Naive thymus-derived CD8-positive, alpha-beta T cell (primary cell): ENCODE results near the gene FAM229A. TPM values are rescaled to one million over a fixed set of nuclear protein-coding genes. Genes with fewer than 3 reads are reported as not detected.
A peak's percentile ranks its signal among the peaks of the same experiment; 100 is the strongest.

Experiments
- ATAC-seq, 2 donors: fragments of 150-1000 bp; cut with Tn5 transposase in 1 of 2; sonication (Bioruptor Pico), chemical (Tn5 transposase) in 1 of 2; 1 replicate in 1 of 2; 2 replicates in 1 of 2; pipeline ENCODE4 v1.10.0; 2021; ENCODE audit warnings: mild to moderate bottlenecking in 2 of 2, moderate library complexity in 2 of 2
- POLR2A ChIA-PET: fragments of 350-600 bp; sonication (Branson Sonifier 250); formaldehyde crosslinking; loops from one replicate; lab custom pipeline; 2021; ENCODE audit warnings: antibody characterized with exemption; lab: Charles Lee
- DNase-seq, 10 donors: peaks; one replicate each; pipeline versions ENCODE4 v3.0.0 to v3.0.0-alpha.2; 2020 to 2022
- H3K27ac Mint-ChIP-seq, 10 donors: one replicate each; pipeline ENCODE4 v1.8.0; 2020 to 2022; ENCODE audit warnings: mild to moderate bottlenecking in 10 of 10, mixed read lengths in 10 of 10, moderate library complexity in 4 of 10, inconsistent platforms in 1 of 10
- H3K27me3 Mint-ChIP-seq, 5 donors: one replicate each; pipeline ENCODE4 v1.8.0; 2021 to 2022; ENCODE audit warnings: mixed read lengths in 5 of 5
- H3K36me3 Mint-ChIP-seq, 3 donors: one replicate each; pipeline ENCODE4 v1.8.0; 2020 to 2022; ENCODE audit warnings: mixed read lengths in 3 of 3, mild to moderate bottlenecking in 2 of 3, inconsistent platforms in 1 of 3
- H3K4me1 Mint-ChIP-seq, 4 donors: one replicate each; pipeline ENCODE4 v1.8.0; 2021 to 2022; ENCODE audit warnings: mixed read lengths in 4 of 4
- H3K4me3 Mint-ChIP-seq, 10 donors: one replicate each; pipeline ENCODE4 v1.8.0; 2020 to 2022; ENCODE audit warnings: mild to moderate bottlenecking in 10 of 10, mixed read lengths in 10 of 10, moderate library complexity in 6 of 10, inconsistent platforms in 1 of 10
- H3K9me3 Mint-ChIP-seq, 9 donors: one replicate each; pipeline ENCODE4 v1.8.0; 2020 to 2022; ENCODE audit warnings: mixed read lengths in 9 of 9, mild to moderate bottlenecking in 3 of 9, inconsistent platforms in 1 of 9, moderate library complexity in 1 of 9
- polyA plus RNA-seq, 3 donors: library from polyadenylated mRNA; unstranded; fragments of 300-500 nt; fragmentation: Illumina TruSeq; gene quantifications; one replicate each; pipeline ENCODE4 v1.2.3, GENCODE V29; 2021
- total RNA-seq, 8 experiments: library from RNA in 2 of 8; stranded (reverse) in 2 of 8; gene quantifications; one replicate each; pipeline ENCODE4 v1.2.3 and lab custom pipeline; 2021 to 2026

The FAM229A gene
- total and polyA plus RNA-seq, 5 experiments from 2014 or later = 0.06 to 30.7 (median 0.47) TPM

GRCh38 chr1:32316903-32317277 is 45.4 kb downstream of the FAM229A start:
- Mint-ChIP-seq H3K4me3 (peak overlapping the region in 1 of 10 donors; percentile 5), H3K36me3 (peaks cover 0 to 51% (median 0%) of the 10 kb centered on the region in 3 donors), H3K27ac (peak overlapping the region in 8 of 10 donors; percentile 21 to 81 (median 68)), H3K9me3 (no peaks in the 10 kb centered on the region), H3K27me3 (no peaks in the 10 kb centered on the region), H3K4me1 (peaks cover 15 to 46% (median 34%) of the 10 kb centered on the region in 4 donors)
- ATAC-seq (no peak), DNase-seq (no peak)
- POLR2A ChIA-PET = no interaction called here

GRCh38 chr1:32311709-32312393 is 50.4 kb downstream of the FAM229A start:
- Mint-ChIP-seq H3K9me3 (no peaks in the 10 kb centered on the region), H3K4me3 (peak overlapping the region in 1 of 10 donors; percentile 2), H3K36me3 (peaks cover 0 to 50% (median 0%) of the 10 kb centered on the region in 3 donors), H3K27ac (peak overlapping the region; percentile 15 to 88 (median 80)), H3K27me3 (no peaks in the 10 kb centered on the region), H3K4me1 (peaks cover 29 to 69% (median 62%) of the 10 kb centered on the region in 4 donors)
- POLR2A ChIA-PET = interaction anchor here (1.0 kb wide), 1 partner anchor 10 kb away, joined by 3 read pairs; no protein-coding TSS in a partner anchor
- ATAC-seq (no peak), DNase-seq (no peak)

Other genes starting within 250 kb of the FAM229A start
- gene TXLNA, start 182.8 kb downstream of the FAM229A start, total RNA-seq = 10 to 100 TPM; 35.7 to 36.0 TPM
- 10 to 100 TPM; 19.0 to 28.3 (median 24.4) TPM for gene TXLNA, start 182.8 kb downstream of the FAM229A start, polyA plus RNA-seq
- gene CCDC28B, start 161.9 kb downstream of the FAM229A start, total RNA-seq = 1 to 10 TPM; 6.5 to 7.0 TPM
- 10 to 100 TPM; 15.4 to 17.3 (median 16.3) TPM for gene CCDC28B, start 161.9 kb downstream of the FAM229A start, polyA plus RNA-seq
- gene IQCC, start 156.8 kb downstream of the FAM229A start, total RNA-seq = 1 to 10 TPM; 1.7 to 2.1 TPM
- gene IQCC, start 156.8 kb downstream of the FAM229A start, polyA plus RNA-seq = under 1 TPM; 0.60 to 0.92 (median 0.73) TPM
- under 1 TPM in 1 of 2 experiments, not detected in 1; 0.22 TPM for gene DCDC2B, start 153.4 kb downstream of the FAM229A start, total RNA-seq
- under 1 TPM in 1 of 3 donors, not detected in 2; 0.08 TPM for gene DCDC2B, start 153.4 kb downstream of the FAM229A start, polyA plus RNA-seq
- gene TMEM234, start 140.1 kb downstream of the FAM229A start, total RNA-seq = 10 to 100 TPM; 24.3 to 26.4 TPM
- gene TMEM234, start 140.1 kb downstream of the FAM229A start, polyA plus RNA-seq = 1 to 10 TPM; 2.1 to 4.9 (median 4.4) TPM
- 10 to 100 TPM; 80.3 to 96.9 TPM for gene EIF3I, start 140.1 kb downstream of the FAM229A start, total RNA-seq
- gene EIF3I, start 140.1 kb downstream of the FAM229A start, polyA plus RNA-seq = 100 to 1,000 TPM; 167 to 181 (median 179) TPM
- gene FAM167B, start 115.3 kb downstream of the FAM229A start, total RNA-seq = 1 to 10 TPM; 1.5 to 1.7 TPM
- gene FAM167B, start 115.3 kb downstream of the FAM229A start, polyA plus RNA-seq = not detected
- 100 to 1,000 TPM; 509 to 515 TPM for gene LCK, start 111.2 kb downstream of the FAM229A start, total RNA-seq
- 1,000 to 10,000 TPM in 1 of 3 donors, 100 to 1,000 TPM in 2; 876 to 1,069 (median 952) TPM for gene LCK, start 111.2 kb downstream of the FAM229A start, polyA plus RNA-seq
- 100 to 1,000 TPM; 154 to 156 TPM for gene HDAC1, start 70.4 kb downstream of the FAM229A start, total RNA-seq
- 100 to 1,000 TPM; 171 to 202 (median 173) TPM for gene HDAC1, start 70.4 kb downstream of the FAM229A start, polyA plus RNA-seq
- 10 to 100 TPM; 39.1 to 41.1 TPM for gene MARCKSL1, start 26.3 kb downstream of the FAM229A start, total RNA-seq
- gene MARCKSL1, start 26.3 kb downstream of the FAM229A start, polyA plus RNA-seq = 10 to 100 TPM; 37.8 to 81.4 (median 72.7) TPM
- 1 to 10 TPM; 2.9 to 3.7 TPM for gene TSSK3, start 54 bp upstream of the FAM229A start, total RNA-seq
- gene TSSK3, start 54 bp upstream of the FAM229A start, polyA plus RNA-seq = 1 to 10 TPM in 2 of 3 donors, under 1 TPM in 1; 0.20 to 2.5 (median 2.0) TPM
- 100 to 1,000 TPM; 112 to 113 TPM for gene BSDC1, start 32.0 kb upstream of the FAM229A start, total RNA-seq
- gene BSDC1, start 32.0 kb upstream of the FAM229A start, polyA plus RNA-seq = 10 to 100 TPM; 29.5 to 39.6 (median 31.1) TPM
- gene ZBTB8B, start 102.6 kb upstream of the FAM229A start, total RNA-seq = not detected
- not detected for gene ZBTB8B, start 102.6 kb upstream of the FAM229A start, polyA plus RNA-seq
- gene ZBTB8A, start 176.9 kb upstream of the FAM229A start, total RNA-seq = not detected
- not detected for gene ZBTB8A, start 176.9 kb upstream of the FAM229A start, polyA plus RNA-seq